Esophagus muscularis mucosa (tissue), 3 donors: ENCODE data around the gene CD244.

ENCODE experiments used
- EP300 ChIP-seq: sonication (generic); formaldehyde crosslinking; IDR thresholded peaks from one replicate; pipeline ENCODE4 v1.6.1; 2017; ENCODE audit warnings: antibody characterized with exemption
- TF ChIP-seq, protein P1 (sequence below), 3 experiments: fragments of 200-600 bp in 2 of 3; fragments of 450-650 bp in 1 of 3; sonication (generic) in 2 of 3; IDR thresholded peaks; one replicate each; pipeline ENCODE4 v1.5.1; 2017 to 2019; ENCODE audit warnings: antibody characterized with exemption in 3 of 3, mild to moderate bottlenecking in 2 of 3, moderate library complexity in 1 of 3

DNA sequence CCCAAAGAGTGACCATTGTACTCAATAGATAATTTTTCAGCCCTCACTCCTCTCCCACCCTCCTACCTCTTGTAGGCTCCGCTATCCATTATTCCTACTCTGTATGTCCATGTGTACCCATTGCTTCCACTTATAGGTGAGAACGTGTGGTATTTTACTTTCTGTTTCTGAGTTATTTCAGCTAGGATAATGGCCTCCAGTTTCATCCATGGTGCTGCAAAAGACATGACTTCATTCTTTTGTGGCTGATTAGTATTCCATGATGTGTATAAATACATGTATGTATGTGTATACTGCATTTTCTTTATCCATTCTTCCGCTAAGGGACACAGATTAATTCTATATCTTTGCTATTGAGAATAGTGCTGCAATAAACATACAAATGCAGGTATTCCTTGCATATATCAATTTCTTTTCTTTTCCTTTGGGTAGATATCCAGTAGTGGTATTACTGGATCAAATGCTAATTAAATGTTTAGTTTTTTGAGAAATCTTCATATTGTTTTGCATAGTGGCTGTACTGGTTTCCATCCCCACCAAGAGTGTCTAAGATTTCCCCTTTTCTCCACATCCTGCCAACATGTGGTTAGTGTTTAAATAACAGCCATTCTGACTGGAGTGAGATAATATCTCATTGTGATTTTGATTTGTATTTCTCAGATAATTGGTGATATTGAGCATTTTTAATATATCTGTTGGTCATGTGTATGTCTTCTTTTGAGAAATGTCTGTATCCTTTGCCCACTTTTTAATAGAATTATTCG is 61.9 kb downstream of the CD244 start:
- TF ChIP-seq, protein P1, sequence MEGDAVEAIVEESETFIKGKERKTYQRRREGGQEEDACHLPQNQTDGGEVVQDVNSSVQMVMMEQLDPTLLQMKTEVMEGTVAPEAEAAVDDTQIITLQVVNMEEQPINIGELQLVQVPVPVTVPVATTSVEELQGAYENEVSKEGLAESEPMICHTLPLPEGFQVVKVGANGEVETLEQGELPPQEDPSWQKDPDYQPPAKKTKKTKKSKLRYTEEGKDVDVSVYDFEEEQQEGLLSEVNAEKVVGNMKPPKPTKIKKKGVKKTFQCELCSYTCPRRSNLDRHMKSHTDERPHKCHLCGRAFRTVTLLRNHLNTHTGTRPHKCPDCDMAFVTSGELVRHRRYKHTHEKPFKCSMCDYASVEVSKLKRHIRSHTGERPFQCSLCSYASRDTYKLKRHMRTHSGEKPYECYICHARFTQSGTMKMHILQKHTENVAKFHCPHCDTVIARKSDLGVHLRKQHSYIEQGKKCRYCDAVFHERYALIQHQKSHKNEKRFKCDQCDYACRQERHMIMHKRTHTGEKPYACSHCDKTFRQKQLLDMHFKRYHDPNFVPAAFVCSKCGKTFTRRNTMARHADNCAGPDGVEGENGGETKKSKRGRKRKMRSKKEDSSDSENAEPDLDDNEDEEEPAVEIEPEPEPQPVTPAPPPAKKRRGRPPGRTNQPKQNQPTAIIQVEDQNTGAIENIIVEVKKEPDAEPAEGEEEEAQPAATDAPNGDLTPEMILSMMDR (IDR thresholded peaks at IDR 0.05), result no peak
- TF ChIP-seq EP300, result no peak
